Chondrocyte (in vitro differentiated cells): ENCODE data around the gene KIRREL3. TPM values are rescaled to one million over a fixed set of nuclear protein-coding genes. Genes with fewer than 3 reads are reported as not detected.

ENCODE experiments used
- DNase-seq: peaks from one replicate; pipeline ENCODE4 v3.0.0; 2021; ENCODE audit warnings: mixed read lengths, low spot score
- H3K27ac Mint-ChIP-seq: one replicate; pipeline ENCODE4 v1.8.0; 2021; ENCODE audit warnings: mild to moderate bottlenecking, moderate library complexity, mixed read lengths; ENCODE audit not compliant: unreplicated experiment
- H3K27me3 Mint-ChIP-seq: 2 replicates; pipeline ENCODE4 v1.8.0; 2021; ENCODE audit warnings: low read depth, mixed read lengths
- H3K36me3 Mint-ChIP-seq: 2 replicates; pipeline ENCODE4 v1.8.0; 2021; ENCODE audit warnings: low read depth, mixed read lengths
- H3K4me1 Mint-ChIP-seq: 2 replicates; pipeline ENCODE4 v1.8.0; 2021; ENCODE audit warnings: low read depth, mild to moderate bottlenecking, mixed read lengths
- H3K4me3 Mint-ChIP-seq: one replicate; pipeline ENCODE4 v1.8.0; 2021; ENCODE audit warnings: mild to moderate bottlenecking, moderate library complexity, mixed read lengths; ENCODE audit not compliant: unreplicated experiment
- H3K9me3 Mint-ChIP-seq: 2 replicates; pipeline ENCODE4 v1.8.0; 2021; ENCODE audit warnings: low read depth, mixed read lengths
- CTCF ChIP-seq: fragments of 200-600 bp; sonication (generic); IDR thresholded peaks from 2 replicates; pipeline ENCODE4 v1.5.0; 2021; ENCODE audit warnings: antibody characterized with exemption, mild to moderate bottlenecking, moderate library complexity
- total RNA-seq: library from RNA; stranded (reverse); gene quantifications from 3 replicates; pipeline ENCODE4 v1.2.1, GENCODE V29; 2021

KIRREL3 gene
- total RNA-seq, 1 donor from 2014 or later = 1.2 TPM

GRCh38 chr11:126595560-126595959 lies 405.0 kb downstream of the KIRREL3 start:
- H3K4me3 Mint-ChIP-seq = no peak overlapping the region
- H3K9me3 Mint-ChIP-seq = no peaks in the 10 kb centered on the region
- H3K27ac Mint-ChIP-seq = no peak overlapping the region
- no peaks in the 10 kb centered on the region for H3K27me3 Mint-ChIP-seq
- TF ChIP-seq CTCF = no peak
- DNase-seq = no peak
- peaks cover 6% of the 10 kb centered on the region for H3K4me1 Mint-ChIP-seq
- no peaks in the 10 kb centered on the region for H3K36me3 Mint-ChIP-seq

DNA sequence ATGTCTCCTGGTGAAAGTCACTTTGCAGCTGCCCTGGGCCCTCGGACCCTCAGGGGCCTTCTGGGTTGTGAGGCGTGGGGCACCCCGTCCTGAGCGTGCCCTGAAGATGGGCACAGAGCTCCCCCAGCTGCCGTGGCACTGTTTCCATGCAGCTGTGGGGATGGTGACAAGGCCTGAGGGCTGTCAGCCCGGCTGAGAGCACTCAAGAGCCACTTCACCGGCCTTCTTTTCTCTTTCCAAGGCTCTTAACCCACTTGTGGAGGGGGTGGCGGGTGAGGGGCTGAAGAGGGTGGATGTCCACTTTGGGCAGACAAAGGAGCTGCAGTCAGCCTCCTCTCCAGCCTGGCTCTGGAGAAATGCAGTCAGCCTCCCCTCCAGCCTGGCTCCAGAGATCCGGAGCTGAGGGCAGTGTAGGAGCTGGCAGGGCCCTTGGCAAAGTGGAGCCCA lies 405.6 kb downstream of the KIRREL3 start:
- H3K27ac Mint-ChIP-seq = no peak overlapping the region

GRCh38 chr11:126592496-126593410 lies 407.8 kb downstream of the KIRREL3 start:
- no peak for TF ChIP-seq CTCF
- DNase-seq = no peak
- Mint-ChIP-seq H3K27ac (no peak overlapping the region), H3K36me3 (no peaks in the 10 kb centered on the region), H3K4me3 (no peak overlapping the region), H3K9me3 (no peaks in the 10 kb centered on the region), H3K4me1 (peaks cover 6% of the 10 kb centered on the region), H3K27me3 (no peaks in the 10 kb centered on the region)

More for the DNA sequence above, 405.6 kb downstream of the KIRREL3 start:
- Mint-ChIP-seq H3K9me3 (no peaks in the 10 kb centered on the region), H3K4me3 (no peak overlapping the region), H3K4me1 (peaks cover 6% of the 10 kb centered on the region), H3K27me3 (no peaks in the 10 kb centered on the region), H3K36me3 (no peaks in the 10 kb centered on the region)
- DNase-seq = no peak
- no peak for TF ChIP-seq CTCF

DNA sequence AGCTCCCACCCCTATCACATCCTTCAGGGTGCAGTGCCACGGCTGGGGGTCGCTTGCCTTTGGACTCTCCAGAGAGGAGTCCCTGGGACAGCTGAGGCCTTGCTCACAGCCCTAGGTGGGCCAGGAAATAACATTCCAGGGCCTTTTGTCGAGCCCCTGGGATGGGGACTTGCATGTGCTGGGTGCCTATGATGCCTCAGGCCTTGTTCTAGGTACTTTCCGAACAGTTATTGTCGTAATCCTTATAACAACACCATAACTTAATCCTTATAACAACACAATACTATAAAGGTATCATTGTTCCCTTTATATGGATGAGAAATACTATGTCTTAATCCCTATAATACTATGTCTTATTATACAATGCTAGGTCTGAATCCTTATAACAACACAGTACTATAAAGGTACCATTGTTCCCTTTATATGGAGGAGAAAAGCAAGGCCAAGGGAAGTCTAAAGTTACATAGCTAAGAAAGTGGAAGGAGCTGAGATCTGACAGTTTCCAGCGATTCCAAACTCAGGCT lies 408.5 kb downstream of the KIRREL3 start:
- Mint-ChIP-seq H3K36me3 (no peaks in the 10 kb centered on the region), H3K27me3 (no peaks in the 10 kb centered on the region)
- TF ChIP-seq CTCF = no peak

GRCh38 chr11:126589492-126589803 lies 411.1 kb downstream of the KIRREL3 start:
- no peak for DNase-seq

More for the DNA sequence above, 408.5 kb downstream of the KIRREL3 start:
- H3K4me1 Mint-ChIP-seq = peaks cover 6% of the 10 kb centered on the region
- H3K27ac Mint-ChIP-seq = no peak overlapping the region
- H3K4me3 Mint-ChIP-seq = no peak overlapping the region
- no peaks in the 10 kb centered on the region for H3K9me3 Mint-ChIP-seq
- DNase-seq = no peak

More at GRCh38 chr11:126589492-126589803, 411.1 kb downstream of the KIRREL3 start:
- no peaks in the 10 kb centered on the region for H3K27me3 Mint-ChIP-seq
- H3K9me3 Mint-ChIP-seq = no peaks in the 10 kb centered on the region
- H3K36me3 Mint-ChIP-seq = no peaks in the 10 kb centered on the region
- no peak for TF ChIP-seq CTCF
- H3K27ac Mint-ChIP-seq = no peak overlapping the region
- no peak overlapping the region for H3K4me3 Mint-ChIP-seq
- H3K4me1 Mint-ChIP-seq = peaks cover 8% of the 10 kb centered on the region
